Measurements from ENCODE around the gene KAZN.

GRCh38 chr1:14855801-14856200, 257.3 kb downstream of the KAZN start:
- TF ChIP-seq, protein P1, sequence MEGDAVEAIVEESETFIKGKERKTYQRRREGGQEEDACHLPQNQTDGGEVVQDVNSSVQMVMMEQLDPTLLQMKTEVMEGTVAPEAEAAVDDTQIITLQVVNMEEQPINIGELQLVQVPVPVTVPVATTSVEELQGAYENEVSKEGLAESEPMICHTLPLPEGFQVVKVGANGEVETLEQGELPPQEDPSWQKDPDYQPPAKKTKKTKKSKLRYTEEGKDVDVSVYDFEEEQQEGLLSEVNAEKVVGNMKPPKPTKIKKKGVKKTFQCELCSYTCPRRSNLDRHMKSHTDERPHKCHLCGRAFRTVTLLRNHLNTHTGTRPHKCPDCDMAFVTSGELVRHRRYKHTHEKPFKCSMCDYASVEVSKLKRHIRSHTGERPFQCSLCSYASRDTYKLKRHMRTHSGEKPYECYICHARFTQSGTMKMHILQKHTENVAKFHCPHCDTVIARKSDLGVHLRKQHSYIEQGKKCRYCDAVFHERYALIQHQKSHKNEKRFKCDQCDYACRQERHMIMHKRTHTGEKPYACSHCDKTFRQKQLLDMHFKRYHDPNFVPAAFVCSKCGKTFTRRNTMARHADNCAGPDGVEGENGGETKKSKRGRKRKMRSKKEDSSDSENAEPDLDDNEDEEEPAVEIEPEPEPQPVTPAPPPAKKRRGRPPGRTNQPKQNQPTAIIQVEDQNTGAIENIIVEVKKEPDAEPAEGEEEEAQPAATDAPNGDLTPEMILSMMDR (IDR thresholded peaks at IDR 0.05; ENCODE audit: poor library complexity): no peak
- no peak for TF ChIP-seq EZH2 (IDR thresholded peaks at IDR 0.05; ENCODE audit: borderline replicate concordance)
